Dedifferentiated amniotic fluid mesenchymal stem cell (primary cell): Measurements from ENCODE around the gene TBC1D20.
"Not testable (repeated sequence)": the region's sequence is repeated elsewhere in the genome, so short reads cannot be mapped to it uniquely, and the experiment has no call there.

ENCODE experiments used
- DNase-seq: peaks from one replicate; pipeline ENCODE4 v3.0.0-alpha.2; 2016; ENCODE audit errors: extremely low spot score

The TBC1D20 gene, protein sequence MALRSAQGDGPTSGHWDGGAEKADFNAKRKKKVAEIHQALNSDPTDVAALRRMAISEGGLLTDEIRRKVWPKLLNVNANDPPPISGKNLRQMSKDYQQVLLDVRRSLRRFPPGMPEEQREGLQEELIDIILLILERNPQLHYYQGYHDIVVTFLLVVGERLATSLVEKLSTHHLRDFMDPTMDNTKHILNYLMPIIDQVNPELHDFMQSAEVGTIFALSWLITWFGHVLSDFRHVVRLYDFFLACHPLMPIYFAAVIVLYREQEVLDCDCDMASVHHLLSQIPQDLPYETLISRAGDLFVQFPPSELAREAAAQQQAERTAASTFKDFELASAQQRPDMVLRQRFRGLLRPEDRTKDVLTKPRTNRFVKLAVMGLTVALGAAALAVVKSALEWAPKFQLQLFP

DNA sequence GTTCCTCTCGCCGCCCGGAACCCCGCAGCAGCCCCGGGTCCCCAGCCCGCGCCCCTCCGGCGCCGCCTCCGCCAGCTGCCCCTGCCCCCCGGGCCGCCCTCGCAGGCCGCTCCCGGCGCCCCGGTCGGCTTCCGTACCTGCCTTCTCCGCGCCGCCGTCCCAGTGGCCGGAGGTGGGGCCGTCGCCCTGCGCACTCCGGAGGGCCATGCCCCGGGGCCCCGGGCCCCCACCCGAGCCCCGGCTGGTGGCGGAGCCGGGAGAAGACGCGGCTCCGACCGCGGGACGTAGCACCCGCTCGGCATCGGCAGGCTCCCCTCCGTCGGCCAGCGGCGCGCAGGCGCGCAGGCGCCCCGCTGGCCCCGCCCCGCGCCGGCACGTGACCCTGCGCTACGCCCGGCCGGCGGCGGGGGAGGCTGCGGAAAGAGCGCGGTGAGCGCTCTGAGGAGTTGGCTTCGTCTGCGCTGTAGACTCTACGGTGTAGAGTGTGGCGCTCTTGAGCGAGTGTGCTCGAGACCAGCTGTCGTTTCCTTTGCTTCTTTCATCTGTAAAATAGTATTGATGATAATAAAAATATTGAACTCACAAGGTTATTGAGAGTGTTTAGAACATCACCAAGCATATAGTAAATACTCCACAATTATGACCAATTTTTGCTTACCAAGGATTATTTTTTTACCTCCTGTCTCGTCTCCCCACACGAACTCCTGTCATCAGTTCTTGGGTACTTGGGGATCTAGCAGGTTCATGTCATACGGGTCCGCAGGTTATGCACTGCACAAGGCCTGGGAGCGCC is at the start of gene TBC1D20:
Gene TBC1D20, minus strand, starts transcription at position 335 of the 793 bp plus-strand sequence. Its CDS starts 128 bp downstream, at position 207.
- DNase-seq, result peak; percentile 74

DNA sequence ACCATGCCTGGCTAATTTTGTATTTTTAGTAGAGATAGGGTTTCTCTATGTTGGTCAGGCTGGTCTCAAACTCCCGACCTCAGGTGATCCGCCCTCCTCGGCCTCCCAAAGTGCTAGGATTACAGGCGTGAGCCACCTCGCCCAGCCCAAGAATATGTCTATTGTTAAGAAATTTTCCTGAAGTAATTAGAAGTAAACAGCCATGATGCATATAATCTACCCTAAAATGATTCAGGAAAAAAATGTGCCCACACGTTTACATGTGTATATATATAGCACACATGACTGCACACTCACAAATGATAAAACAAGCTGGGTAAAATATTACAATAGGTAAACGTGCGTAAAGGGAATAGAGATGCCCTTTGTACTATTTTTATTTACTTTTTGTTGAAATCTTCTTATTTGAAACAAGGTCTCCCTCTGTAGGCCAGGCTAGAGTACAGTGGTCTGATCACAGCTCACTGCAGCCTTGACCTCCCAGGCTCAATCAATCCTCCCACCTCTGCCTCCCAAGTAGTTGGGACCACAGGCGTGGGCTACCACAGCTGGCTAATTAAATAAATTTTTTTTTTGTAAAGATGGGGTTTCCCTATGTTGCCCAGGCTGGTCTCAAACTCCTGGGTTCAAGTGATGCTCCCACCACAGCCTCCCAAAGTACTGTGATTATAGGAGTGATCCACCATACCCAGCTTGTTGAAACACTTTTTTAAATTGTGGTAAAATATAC is 48.2 kb upstream of the TBC1D20 start:
- not testable (repeated sequence) for DNase-seq

GRCh38 chr20:508364-508787 is 46.0 kb upstream of the TBC1D20 start:
- not testable (repeated sequence) for DNase-seq

- no peak for DNase-seq
Observed at GRCh38 chr20:507761-508332, 45.5 kb upstream of the TBC1D20 start.

GRCh38 chr20:507006-507758 is 44.8 kb upstream of the TBC1D20 start:
- DNase-seq, result no peak

GRCh38 chr20:504632-505075 is 42.3 kb upstream of the TBC1D20 start:
- no peak for DNase-seq

- no peak for DNase-seq
Observed at GRCh38 chr20:503048-503737, 40.9 kb upstream of the TBC1D20 start.

- DNase-seq, result no peak
Observed at GRCh38 chr20:497979-498378, 35.6 kb upstream of the TBC1D20 start.

GRCh38 chr20:496126-496696 is 33.9 kb upstream of the TBC1D20 start:
- peak; percentile 85 for DNase-seq

- DNase-seq, result no peak
Observed at GRCh38 chr20:492159-492558, 29.8 kb upstream of the TBC1D20 start.

DNA sequence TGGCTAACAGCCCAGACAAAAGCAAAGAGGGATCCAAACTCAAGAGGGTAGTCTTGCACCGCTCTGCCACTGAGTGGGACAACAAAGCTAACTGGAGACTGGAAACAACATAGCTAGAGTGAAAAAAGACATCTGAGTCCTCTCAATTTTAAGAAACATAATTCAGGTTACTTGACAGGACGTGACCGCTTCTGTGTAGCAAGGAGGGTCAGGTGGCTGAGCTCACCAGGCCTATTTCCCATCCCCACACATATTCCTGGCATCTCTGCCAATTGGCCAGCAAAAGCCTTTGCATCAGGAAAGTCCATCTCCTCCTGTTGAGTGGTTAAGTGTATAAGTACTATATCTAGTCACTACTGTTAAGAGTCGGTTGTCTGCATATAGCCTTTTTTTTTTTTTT is 25.3 kb upstream of the TBC1D20 start:
- no peak for DNase-seq

DNA sequence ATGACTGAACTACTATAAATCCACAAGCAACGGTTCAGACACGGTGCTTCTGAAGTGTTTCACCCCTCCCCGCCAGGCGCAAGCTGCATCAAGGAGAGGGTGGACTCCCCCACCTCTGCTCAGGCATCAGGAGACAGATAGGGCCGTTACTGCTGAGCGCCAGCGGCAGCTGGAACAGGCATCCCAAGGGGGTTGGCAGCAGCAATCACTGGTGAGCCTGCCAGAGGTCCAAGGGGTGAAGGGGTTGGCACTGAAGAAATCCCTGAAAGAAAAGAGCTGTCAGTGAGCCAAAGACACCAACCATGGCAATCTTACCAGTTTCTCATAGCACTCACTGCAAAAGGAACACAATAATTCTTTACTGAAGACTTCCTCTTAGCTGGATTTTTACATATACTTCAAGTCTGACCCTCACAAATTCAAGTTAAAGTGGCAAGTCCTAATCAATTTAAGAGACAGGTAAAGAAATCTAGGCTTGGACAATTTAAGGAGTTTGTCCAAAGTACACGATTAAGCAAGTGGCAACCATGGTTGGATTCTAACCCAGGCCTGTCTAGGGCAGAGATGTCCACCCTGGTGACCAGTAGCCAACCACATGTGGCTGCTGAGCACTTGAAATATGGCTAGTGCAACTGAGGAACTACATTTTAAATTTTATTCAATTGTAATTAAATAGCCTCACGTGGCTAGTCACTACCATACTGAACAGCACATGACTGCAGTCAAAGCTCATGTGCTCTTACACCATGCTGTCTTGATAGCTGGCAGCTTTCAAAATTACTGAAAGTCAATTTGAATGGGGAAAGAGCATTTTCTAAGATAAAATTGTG is 21.7 kb upstream of the TBC1D20 start:
- no peak for DNase-seq

DNA sequence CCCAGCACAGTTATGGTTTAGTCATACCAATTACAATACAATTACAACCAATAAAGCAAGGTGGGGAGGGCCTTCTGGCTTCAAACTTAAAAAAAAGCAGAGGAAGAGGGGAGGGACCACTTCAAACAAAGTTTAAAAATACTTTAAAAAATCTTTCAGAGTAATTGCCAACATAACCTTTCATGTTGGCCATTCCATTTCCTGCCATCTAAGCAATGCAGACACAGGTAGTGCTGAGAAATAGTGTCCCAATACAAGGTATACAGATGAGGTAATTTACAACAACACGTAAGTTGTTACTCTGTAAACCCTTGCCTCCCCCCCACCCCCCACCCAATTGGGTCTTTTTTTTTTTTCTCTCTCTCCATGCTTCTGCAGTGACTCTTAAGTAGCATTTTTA is 18.8 kb upstream of the TBC1D20 start:
- no peak for DNase-seq

DNA sequence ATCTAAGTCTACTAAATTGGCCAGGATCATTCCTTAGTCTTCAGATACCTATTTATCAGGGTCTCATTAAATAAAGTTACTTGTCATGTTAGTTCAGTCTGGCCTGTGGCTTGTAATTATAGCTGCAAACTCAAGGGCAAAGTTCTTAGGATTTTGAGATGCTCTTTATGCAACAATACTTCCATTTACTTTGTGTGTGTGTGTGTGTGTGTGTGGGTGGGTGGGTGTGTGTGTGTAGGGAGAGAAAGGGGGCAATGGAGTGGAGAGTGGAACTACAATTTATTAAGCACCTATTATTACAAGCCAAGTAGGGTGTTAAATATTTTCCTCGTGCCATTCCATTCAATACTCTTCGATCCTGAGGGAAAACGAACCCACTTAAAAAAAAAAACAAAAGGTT is 17.7 kb upstream of the TBC1D20 start:
- DNase-seq, result no peak

DNA sequence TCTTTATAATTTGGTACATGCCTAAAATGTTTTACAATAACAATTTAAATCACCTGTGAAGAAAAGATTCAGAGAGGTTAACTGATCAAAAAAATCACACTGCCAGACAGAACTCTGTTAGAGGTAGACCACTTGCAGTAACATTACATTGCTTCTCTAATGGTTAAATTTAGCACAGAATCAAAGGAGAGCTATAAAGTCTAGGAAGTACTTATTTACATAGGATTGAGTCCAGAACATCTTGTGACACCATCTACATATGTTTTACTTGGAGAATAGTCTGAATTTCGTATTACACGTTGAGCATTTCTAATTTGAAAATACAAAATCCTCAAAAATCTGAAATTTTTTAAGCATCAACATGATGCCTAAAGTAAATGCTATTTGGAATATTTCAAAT is 17.2 kb upstream of the TBC1D20 start:
- DNase-seq, result no peak

- DNase-seq, result peak; percentile 80
Observed at GRCh38 chr20:478949-479429, 16.7 kb upstream of the TBC1D20 start.

- peak; percentile 51 for DNase-seq
Observed at GRCh38 chr20:478010-478948, 15.9 kb upstream of the TBC1D20 start.
